Parathyroid adenoma (tissue), 2 donors: ENCODE results near the gene PROCR.
A peak's percentile ranks its signal among the peaks of the same experiment; 100 is the strongest.

ENCODE experiments used
- H2AFZ ChIP-seq: fragments of 300-600 bp; sonication (generic); one replicate; pipeline ENCODE4 v1.7.0; 2017; ENCODE audit warnings: antibody characterized with exemption, mild to moderate bottlenecking
- H3K27ac ChIP-seq: fragments of 300-600 bp; sonication (generic); one replicate; pipeline ENCODE4 v1.7.0; 2017
- H3K27me3 ChIP-seq: fragments of 300-600 bp; sonication (generic); one replicate; pipeline ENCODE4 v1.7.0; 2017; ENCODE audit warnings: low read length; ENCODE audit not compliant: control insufficient read depth, insufficient read depth
- H3K36me3 ChIP-seq: fragments of 300-600 bp; sonication (generic); one replicate; pipeline ENCODE4 v1.7.0; 2017; ENCODE audit warnings: low read length; ENCODE audit not compliant: control insufficient read depth, insufficient read depth
- H3K4me1 ChIP-seq: fragments of 300-600 bp; sonication (generic); one replicate; pipeline ENCODE4 v1.7.0; 2017; ENCODE audit warnings: control low read depth
- H3K4me2 ChIP-seq: fragments of 300-600 bp; sonication (generic); one replicate; pipeline ENCODE4 v1.7.0; 2017; ENCODE audit warnings: low read length
- H3K4me3 ChIP-seq: fragments of 300-600 bp; sonication (generic); one replicate; pipeline ENCODE4 v1.7.0; 2017; ENCODE audit warnings: low read depth, low read length
- H3K79me2 ChIP-seq: fragments of 300-600 bp; sonication (generic); one replicate; pipeline ENCODE4 v1.7.0; 2017; ENCODE audit warnings: control low read depth
- H3K9ac ChIP-seq: fragments of 300-600 bp; sonication (generic); one replicate; pipeline ENCODE4 v1.7.0; 2017; ENCODE audit warnings: mild to moderate bottlenecking
- H3K9me3 ChIP-seq: fragments of 300-600 bp; sonication (generic); one replicate; pipeline ENCODE4 v1.7.0; 2017; ENCODE audit warnings: low read length; ENCODE audit not compliant: control insufficient read depth
- CTCF ChIP-seq: fragments of 300-600 bp; sonication (generic); IDR thresholded peaks from one replicate; pipeline ENCODE4 v1.7.0; 2017; ENCODE audit warnings: antibody characterized with exemption, mild to moderate bottlenecking
- donor health status: primary hyperparathyroidism.

Gene PROCR

GRCh38 chr20:35216541-35216940 lies 44.7 kb downstream of the PROCR start:
- Histone ChIP-seq H3K36me3 (no peaks in the 10 kb centered on the region), H3K79me2 (no peaks in the 10 kb centered on the region), H3K9ac (no peak overlapping the region), H3K4me2 (no peak overlapping the region), H3K27ac (no peak overlapping the region), H3K4me1 (no peaks in the 10 kb centered on the region), H3K27me3 (no peaks in the 10 kb centered on the region), H2AFZ (no peak overlapping the region), H3K4me3 (no peak overlapping the region), H3K9me3 (no peaks in the 10 kb centered on the region)
- TF ChIP-seq CTCF: no peak

DNA sequence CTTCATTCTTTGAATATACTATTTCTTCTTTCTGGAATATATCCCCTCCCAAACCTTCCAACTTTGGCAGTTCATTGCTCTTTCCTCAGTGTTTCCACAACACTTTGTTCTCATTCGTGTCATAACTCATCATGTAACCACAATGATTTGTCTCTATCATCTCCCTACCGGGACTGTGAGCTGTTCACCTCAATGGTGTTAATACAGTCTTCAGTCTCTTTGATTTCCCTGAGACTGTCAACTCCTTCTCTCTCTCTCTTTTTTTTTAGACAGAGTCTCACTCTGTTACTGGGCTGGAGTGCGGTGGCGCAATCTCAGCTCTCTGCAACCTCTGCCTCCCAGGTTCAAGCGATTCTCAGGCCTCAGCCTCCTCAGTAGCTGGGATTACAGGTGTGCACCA lies 52.1 kb downstream of the PROCR start:
- Histone ChIP-seq H3K27ac (no peak overlapping the region), H3K9ac (no peak overlapping the region), H3K4me2 (no peak overlapping the region), H3K4me3 (no peak overlapping the region), H3K79me2 (no peaks in the 10 kb centered on the region), H3K36me3 (no peaks in the 10 kb centered on the region), H3K27me3 (no peaks in the 10 kb centered on the region), H3K9me3 (no peaks in the 10 kb centered on the region), H3K4me1 (peaks cover 7% of the 10 kb centered on the region), H2AFZ (no peak overlapping the region)
- no peak for TF ChIP-seq CTCF

DNA sequence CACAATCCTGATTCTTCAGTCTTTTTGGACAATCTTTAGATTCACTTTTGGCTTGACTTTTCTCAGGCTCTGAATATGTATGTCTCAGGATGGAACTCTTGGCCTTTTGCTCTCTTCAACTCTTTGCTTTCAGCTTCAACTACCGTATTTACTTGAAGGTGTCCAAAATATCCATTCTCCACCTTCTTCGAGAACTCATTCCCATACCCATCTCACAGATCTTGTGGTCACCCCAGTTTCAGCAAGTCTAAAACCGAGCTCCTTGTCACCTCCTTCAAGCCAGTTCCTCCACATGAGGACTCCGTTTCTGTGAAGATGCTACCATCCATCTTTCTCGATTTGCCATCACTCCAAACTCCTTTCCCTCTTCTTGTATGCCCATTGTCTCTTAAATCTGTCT lies 52.7 kb downstream of the PROCR start:
- peaks cover 7% of the 10 kb centered on the region for H3K4me1 ChIP-seq
- H3K9me3 ChIP-seq: no peaks in the 10 kb centered on the region
- no peaks in the 10 kb centered on the region for H3K36me3 ChIP-seq
- H3K4me2 ChIP-seq: no peak overlapping the region
- H3K27me3 ChIP-seq: no peaks in the 10 kb centered on the region
- no peaks in the 10 kb centered on the region for H3K79me2 ChIP-seq
- H3K4me3 ChIP-seq: no peak overlapping the region
- TF ChIP-seq CTCF: no peak
- no peak overlapping the region for H3K27ac ChIP-seq
- no peak overlapping the region for H3K9ac ChIP-seq
- no peak overlapping the region for H2AFZ ChIP-seq

GRCh38 chr20:35225319-35226125 lies 53.6 kb downstream of the PROCR start:
- no peaks in the 10 kb centered on the region for H3K27me3 ChIP-seq
- peak overlapping the region; percentile 91 for H2AFZ ChIP-seq
- H3K27ac ChIP-seq: no peak overlapping the region
- no peaks in the 10 kb centered on the region for H3K79me2 ChIP-seq
- no peak for TF ChIP-seq CTCF
- no peak overlapping the region for H3K9ac ChIP-seq
- no peaks in the 10 kb centered on the region for H3K36me3 ChIP-seq
- no peaks in the 10 kb centered on the region for H3K9me3 ChIP-seq
- peaks cover 7% of the 10 kb centered on the region for H3K4me1 ChIP-seq
- H3K4me3 ChIP-seq: no peak overlapping the region
- H3K4me2 ChIP-seq: no peak overlapping the region
